HEK293 (cell line): ENCODE results near the gene AP3B2.

Experiments used
- KLF7 ChIP-seq: fragments of 450-650 bp; formaldehyde crosslinking; IDR thresholded peaks from 2 replicates; pipeline ENCODE4 v1.5.1; 2016; ENCODE audit warnings: missing biosample characterization, missing genetic modification characterization, borderline replicate concordance
- PRDM2 ChIP-seq: fragments of 450-650 bp; formaldehyde crosslinking; IDR thresholded peaks from 2 replicates; pipeline ENCODE4 v1.5.1; 2016; ENCODE audit warnings: missing biosample characterization, missing genetic modification characterization, borderline replicate concordance
- SCRT2 ChIP-seq: fragments of 450-650 bp; formaldehyde crosslinking; IDR thresholded peaks from 2 replicates; pipeline ENCODE4 v1.5.1; 2016; ENCODE audit warnings: missing biosample characterization, missing genetic modification characterization
- WT1 ChIP-seq: fragments of 450-650 bp; formaldehyde crosslinking; IDR thresholded peaks from 2 replicates; pipeline ENCODE4 v1.5.1; 2016; ENCODE audit warnings: missing biosample characterization, missing genetic modification characterization
- YY1 ChIP-seq: fragments of 450-650 bp; formaldehyde crosslinking; IDR thresholded peaks from 2 replicates; pipeline ENCODE4 v1.5.1; 2018; ENCODE audit warnings: missing biosample characterization, missing genetic modification characterization
- ZBTB1 ChIP-seq: fragments of 450-650 bp; formaldehyde crosslinking; IDR thresholded peaks from 2 replicates; pipeline ENCODE4 v1.5.1; 2016; ENCODE audit warnings: missing biosample characterization, missing genetic modification characterization
- ZBTB17 ChIP-seq: fragments of 450-650 bp; formaldehyde crosslinking; IDR thresholded peaks from 2 replicates; pipeline ENCODE4 v1.5.1; 2016; ENCODE audit warnings: missing biosample characterization, missing genetic modification characterization
- ZBTB8A ChIP-seq: fragments of 450-650 bp; formaldehyde crosslinking; IDR thresholded peaks from 2 replicates; pipeline ENCODE4 v1.5.1; 2016; ENCODE audit warnings: missing biosample characterization, missing genetic modification characterization
- ZEB2 ChIP-seq: fragments of 450-650 bp; formaldehyde crosslinking; IDR thresholded peaks from 2 replicates; pipeline ENCODE4 v1.5.1; 2016; ENCODE audit warnings: missing biosample characterization, missing genetic modification characterization
- ZFHX2 ChIP-seq: fragments of 450-650 bp; formaldehyde crosslinking; conservative IDR thresholded peaks from 2 replicates; pipeline ENCODE4 v1.5.1; 2016; ENCODE audit warnings: missing biosample characterization, missing genetic modification characterization
- ZNF140 ChIP-seq: fragments of 450-650 bp; formaldehyde crosslinking; IDR thresholded peaks from 2 replicates; pipeline ENCODE4 v1.5.1; 2016; ENCODE audit warnings: missing biosample characterization, missing genetic modification characterization
- ZNF155 ChIP-seq: fragments of 450-650 bp; formaldehyde crosslinking; IDR thresholded peaks from 2 replicates; pipeline ENCODE4 v1.5.1; 2016; ENCODE audit warnings: missing biosample characterization, missing genetic modification characterization
- ZNF174 ChIP-seq: fragments of 450-650 bp; formaldehyde crosslinking; IDR thresholded peaks from 2 replicates; pipeline ENCODE4 v1.5.0; 2017; ENCODE audit warnings: missing biosample characterization, mild to moderate bottlenecking, missing genetic modification characterization
- ZNF19 ChIP-seq: fragments of 450-650 bp; formaldehyde crosslinking; IDR thresholded peaks from 2 replicates; pipeline ENCODE4; 2016; ENCODE audit warnings: missing biosample characterization, missing genetic modification characterization, low read depth
- ZNF2 ChIP-seq: fragments of 450-650 bp; formaldehyde crosslinking; IDR thresholded peaks from 2 replicates; pipeline ENCODE4 v1.5.1; 2016; ENCODE audit warnings: missing biosample characterization, missing genetic modification characterization
- ZNF239 ChIP-seq: fragments of 450-650 bp; formaldehyde crosslinking; IDR thresholded peaks from 2 replicates; pipeline ENCODE4 v1.5.1; 2016; ENCODE audit warnings: missing biosample characterization, missing genetic modification characterization
- ZNF510 ChIP-seq: fragments of 450-650 bp; formaldehyde crosslinking; IDR thresholded peaks from 2 replicates; pipeline ENCODE4 v1.5.1; 2018; ENCODE audit warnings: mild to moderate bottlenecking, missing genetic modification characterization, missing biosample characterization; ENCODE audit not compliant: insufficient replicate concordance
- ZNF558 ChIP-seq: fragments of 450-650 bp; formaldehyde crosslinking; IDR thresholded peaks from 2 replicates; pipeline ENCODE4 v1.5.1; 2016; ENCODE audit warnings: missing biosample characterization, missing genetic modification characterization
- ZNF623 ChIP-seq: fragments of 450-650 bp; formaldehyde crosslinking; IDR thresholded peaks from 2 replicates; pipeline ENCODE4 v1.5.1; 2016; ENCODE audit warnings: missing biosample characterization, missing genetic modification characterization
- ZNF768 ChIP-seq: fragments of 450-650 bp; formaldehyde crosslinking; IDR thresholded peaks from 2 replicates; pipeline ENCODE4 v1.5.1; 2018; ENCODE audit warnings: missing biosample characterization, mild to moderate bottlenecking, missing genetic modification characterization
- ZNF777 ChIP-seq: fragments of 450-650 bp; formaldehyde crosslinking; IDR thresholded peaks from 2 replicates; pipeline ENCODE4 v1.5.1; 2017; ENCODE audit warnings: missing biosample characterization, missing genetic modification characterization, borderline replicate concordance
- ZNF830 ChIP-seq: fragments of 450-650 bp; IDR thresholded peaks from 2 replicates; pipeline ENCODE4 v1.5.0; 2018; ENCODE audit warnings: missing biosample characterization, missing genetic modification characterization, low read depth, mild to moderate bottlenecking, moderate library complexity
- ZNF837 ChIP-seq: fragments of 450-650 bp; formaldehyde crosslinking; IDR thresholded peaks from 2 replicates; pipeline ENCODE4 v1.5.1; 2016; ENCODE audit warnings: missing biosample characterization, missing genetic modification characterization
- TF ChIP-seq, protein P1 (sequence below): fragments of 450-650 bp; IDR thresholded peaks from 2 replicates; pipeline ENCODE4 v1.5.1; 2018; ENCODE audit warnings: missing biosample characterization, mild to moderate bottlenecking, missing genetic modification characterization
- TF ChIP-seq, protein P2 (sequence below): fragments of 450-650 bp; IDR thresholded peaks from 2 replicates; pipeline ENCODE4 v1.5.1; 2018; ENCODE audit warnings: missing biosample characterization, missing genetic modification characterization
- TF ChIP-seq, protein P3 (sequence below): fragments of 450-650 bp; formaldehyde crosslinking; IDR thresholded peaks from 2 replicates; pipeline ENCODE4 v1.5.1; 2016; ENCODE audit warnings: missing biosample characterization, missing genetic modification characterization
- TF ChIP-seq, protein P4 (sequence below): fragments of 450-650 bp; formaldehyde crosslinking; IDR thresholded peaks from 2 replicates; pipeline ENCODE4 v1.5.1; 2016; ENCODE audit warnings: missing biosample characterization, missing genetic modification characterization, borderline replicate concordance

AP3B2 gene

DNA sequence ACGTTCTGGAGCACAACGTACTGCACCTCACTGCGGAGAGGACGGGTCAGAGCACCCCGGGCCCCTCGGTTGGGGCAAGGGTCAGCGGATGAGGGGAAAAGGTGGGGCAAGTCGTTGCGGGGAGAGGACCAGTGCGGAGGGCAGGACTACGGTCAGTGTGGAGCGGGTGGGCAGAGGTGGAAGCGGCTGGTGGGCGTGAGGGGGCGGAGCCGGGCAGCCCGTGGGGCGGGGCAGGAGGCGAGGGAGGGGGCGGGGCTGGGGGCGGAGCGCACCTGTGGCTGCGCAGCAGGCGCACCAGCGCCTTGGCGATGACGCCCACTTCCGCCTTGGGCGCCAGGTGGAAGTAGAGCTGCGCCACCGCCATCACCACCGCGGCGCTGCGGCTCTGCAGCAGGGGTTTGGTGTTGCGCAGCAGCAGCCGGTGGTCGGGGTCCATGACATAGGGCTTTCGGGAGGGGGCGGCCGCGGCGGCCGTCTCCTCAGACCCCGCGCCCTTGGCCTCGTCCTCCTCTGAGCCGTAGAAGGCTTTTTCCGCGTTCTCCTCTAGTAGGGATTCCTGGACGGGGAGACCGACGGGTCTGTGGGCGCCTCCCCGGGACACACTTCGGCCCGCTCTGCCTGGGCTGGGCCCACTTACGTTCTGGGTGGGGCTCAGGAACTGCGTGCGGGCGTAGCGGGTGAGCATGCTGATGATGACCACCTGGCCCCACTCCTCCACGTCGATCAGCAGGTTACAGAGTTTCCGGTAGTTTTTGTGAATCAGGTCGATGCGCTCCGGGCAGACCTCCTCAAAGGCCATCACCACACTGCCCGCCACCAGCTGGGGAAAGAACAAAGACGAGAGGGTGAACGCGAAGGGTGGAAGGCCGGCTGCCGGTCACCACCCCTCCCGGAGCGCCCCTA, 29.2 kb downstream of the AP3B2 start (continued):
- no peak for TF ChIP-seq PRDM2 (tag by site-specific recombination)
- no peak for TF ChIP-seq ZNF510 (tag by site-specific recombination)
- TF ChIP-seq ZNF623 (tag by site-specific recombination): no peak
- TF ChIP-seq, protein P1, sequence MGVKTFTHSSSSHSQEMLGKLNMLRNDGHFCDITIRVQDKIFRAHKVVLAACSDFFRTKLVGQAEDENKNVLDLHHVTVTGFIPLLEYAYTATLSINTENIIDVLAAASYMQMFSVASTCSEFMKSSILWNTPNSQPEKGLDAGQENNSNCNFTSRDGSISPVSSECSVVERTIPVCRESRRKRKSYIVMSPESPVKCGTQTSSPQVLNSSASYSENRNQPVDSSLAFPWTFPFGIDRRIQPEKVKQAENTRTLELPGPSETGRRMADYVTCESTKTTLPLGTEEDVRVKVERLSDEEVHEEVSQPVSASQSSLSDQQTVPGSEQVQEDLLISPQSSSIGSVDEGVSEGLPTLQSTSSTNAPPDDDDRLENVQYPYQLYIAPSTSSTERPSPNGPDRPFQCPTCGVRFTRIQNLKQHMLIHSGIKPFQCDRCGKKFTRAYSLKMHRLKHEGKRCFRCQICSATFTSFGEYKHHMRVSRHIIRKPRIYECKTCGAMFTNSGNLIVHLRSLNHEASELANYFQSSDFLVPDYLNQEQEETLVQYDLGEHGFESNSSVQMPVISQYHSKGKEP (tag by site-specific recombination): no peak
- TF ChIP-seq ZBTB8A (tag by site-specific recombination): peak; percentile 92
- TF ChIP-seq WT1 (tag by site-specific recombination): 0 out of 2 replicates have a peak, but pooled peaks have one; percentile 27
- TF ChIP-seq ZNF140 (tag by site-specific recombination): no peak
- TF ChIP-seq ZNF239 (tag by site-specific recombination): no peak
- no peak for TF ChIP-seq ZNF155 (tag by site-specific recombination)
- no peak for TF ChIP-seq ZBTB1
- TF ChIP-seq, protein P2, sequence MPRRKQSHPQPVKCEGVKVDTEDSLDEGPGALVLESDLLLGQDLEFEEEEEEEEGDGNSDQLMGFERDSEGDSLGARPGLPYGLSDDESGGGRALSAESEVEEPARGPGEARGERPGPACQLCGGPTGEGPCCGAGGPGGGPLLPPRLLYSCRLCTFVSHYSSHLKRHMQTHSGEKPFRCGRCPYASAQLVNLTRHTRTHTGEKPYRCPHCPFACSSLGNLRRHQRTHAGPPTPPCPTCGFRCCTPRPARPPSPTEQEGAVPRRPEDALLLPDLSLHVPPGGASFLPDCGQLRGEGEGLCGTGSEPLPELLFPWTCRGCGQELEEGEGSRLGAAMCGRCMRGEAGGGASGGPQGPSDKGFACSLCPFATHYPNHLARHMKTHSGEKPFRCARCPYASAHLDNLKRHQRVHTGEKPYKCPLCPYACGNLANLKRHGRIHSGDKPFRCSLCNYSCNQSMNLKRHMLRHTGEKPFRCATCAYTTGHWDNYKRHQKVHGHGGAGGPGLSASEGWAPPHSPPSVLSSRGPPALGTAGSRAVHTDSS: no peak
- TF ChIP-seq, protein P3, sequence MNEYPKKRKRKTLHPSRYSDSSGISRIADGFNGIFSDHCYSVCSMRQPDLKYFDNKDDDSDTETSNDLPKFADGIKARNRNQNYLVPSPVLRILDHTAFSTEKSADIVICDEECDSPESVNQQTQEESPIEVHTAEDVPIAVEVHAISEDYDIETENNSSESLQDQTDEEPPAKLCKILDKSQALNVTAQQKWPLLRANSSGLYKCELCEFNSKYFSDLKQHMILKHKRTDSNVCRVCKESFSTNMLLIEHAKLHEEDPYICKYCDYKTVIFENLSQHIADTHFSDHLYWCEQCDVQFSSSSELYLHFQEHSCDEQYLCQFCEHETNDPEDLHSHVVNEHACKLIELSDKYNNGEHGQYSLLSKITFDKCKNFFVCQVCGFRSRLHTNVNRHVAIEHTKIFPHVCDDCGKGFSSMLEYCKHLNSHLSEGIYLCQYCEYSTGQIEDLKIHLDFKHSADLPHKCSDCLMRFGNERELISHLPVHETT: no peak
- peak; percentile 20; the same call in 1 of the 2 replicates for TF ChIP-seq KLF7
- TF ChIP-seq ZNF19 (tag by site-specific recombination): no peak
- peak; percentile 89; the same call in 1 of the 2 replicates for TF ChIP-seq ZNF777
- TF ChIP-seq ZNF830: no peak
- no peak for TF ChIP-seq ZNF174 (tag by site-specific recombination)
- TF ChIP-seq SCRT2 (tag by site-specific recombination): peak; percentile 95
- peak; percentile 65 for TF ChIP-seq ZBTB17
- no peak for TF ChIP-seq ZNF558 (tag by site-specific recombination)
- 0 out of 2 replicates have a peak, but pooled peaks have one; percentile 42 for TF ChIP-seq YY1 (tag by site-specific recombination)
- TF ChIP-seq ZNF2: peak; percentile 85
- TF ChIP-seq ZEB2 (tag by site-specific recombination): peak; percentile 45; the same call in 1 of the 2 replicates
- TF ChIP-seq ZNF768 (tag by site-specific recombination): no peak
- TF ChIP-seq, protein P4, sequence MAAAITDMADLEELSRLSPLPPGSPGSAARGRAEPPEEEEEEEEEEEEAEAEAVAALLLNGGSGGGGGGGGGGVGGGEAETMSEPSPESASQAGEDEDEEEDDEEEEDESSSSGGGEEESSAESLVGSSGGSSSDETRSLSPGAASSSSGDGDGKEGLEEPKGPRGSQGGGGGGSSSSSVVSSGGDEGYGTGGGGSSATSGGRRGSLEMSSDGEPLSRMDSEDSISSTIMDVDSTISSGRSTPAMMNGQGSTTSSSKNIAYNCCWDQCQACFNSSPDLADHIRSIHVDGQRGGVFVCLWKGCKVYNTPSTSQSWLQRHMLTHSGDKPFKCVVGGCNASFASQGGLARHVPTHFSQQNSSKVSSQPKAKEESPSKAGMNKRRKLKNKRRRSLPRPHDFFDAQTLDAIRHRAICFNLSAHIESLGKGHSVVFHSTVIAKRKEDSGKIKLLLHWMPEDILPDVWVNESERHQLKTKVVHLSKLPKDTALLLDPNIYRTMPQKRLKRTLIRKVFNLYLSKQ: no peak
- no peak for TF ChIP-seq ZNF837
- TF ChIP-seq ZFHX2 (tag by site-specific recombination): peak; percentile 76
